K562 (cell line): ENCODE results near the gene CHDH.

ENCODE experiments used
- CEBPG ChIP-seq, 3 experiments: fragments of 200-800 bp in 1 of 3; sonication (Bioruptor generic) in 1 of 3; sonication (generic) in 1 of 3; formaldehyde crosslinking in 1 of 3; IDR thresholded peaks in 2 of 3; conservative IDR thresholded peaks in 1 of 3; 2 replicates each; pipeline versions ENCODE4 v1.6.1 to v1.8.0; 2016 to 2022; ENCODE audit warnings: missing compliant biosample characterization in 2 of 3, missing genetic modification characterization in 2 of 3, mild to moderate bottlenecking in 1 of 3, missing genetic modification reagents in 1 of 3
- GABPA ChIP-seq: fragments of 200-800 bp; sonication (Bioruptor generic); conservative IDR thresholded peaks from 2 replicates; pipeline ENCODE4 v1.6.1; 2016; ENCODE audit warnings: low read depth, missing genetic modification characterization, missing compliant biosample characterization
- POLR3A ChIP-seq: IDR thresholded peaks from 2 replicates; pipeline ENCODE4 v1.6.1; 2011; ENCODE audit warnings: borderline replicate concordance, mild to moderate bottlenecking, moderate library complexity; ENCODE audit not compliant: insufficient read length, insufficient read depth; ENCODE audit errors: extremely low read depth
- SMARCC2 ChIP-seq: fragments of 450-650 bp; IDR thresholded peaks from 2 replicates; pipeline ENCODE4 v1.6.1; 2017; ENCODE audit warnings: antibody characterized with exemption, moderate library complexity, mild to moderate bottlenecking, low read depth

DNA sequence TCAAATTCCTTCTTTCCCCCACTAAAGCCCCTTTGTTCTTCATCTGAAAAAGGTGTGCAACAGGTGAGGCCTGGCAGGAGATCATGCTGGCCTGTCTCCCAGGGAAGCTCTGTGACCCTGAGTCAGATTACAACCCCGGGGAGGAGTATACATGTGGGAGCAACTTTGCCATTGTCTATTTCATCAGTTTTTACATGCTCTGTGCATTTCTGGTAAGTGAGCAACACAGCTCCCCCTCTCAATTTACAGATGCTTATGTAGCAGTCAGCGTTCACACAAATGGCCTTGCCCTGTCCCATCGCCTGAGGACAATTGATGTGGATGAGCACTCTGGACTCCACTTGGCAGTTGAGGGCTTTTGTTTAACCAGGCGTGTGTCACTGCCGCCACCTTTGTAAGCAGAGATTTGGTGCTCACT lies 70.4 kb downstream of the CHDH start:
- TF ChIP-seq CEBPG (CRISPR knock-in tag; IDR thresholded peaks at IDR 0.05) (no peak), CEBPG (tag; conservative IDR thresholded peaks at IDR 0.05 in 1 of 2, IDR thresholded peaks at IDR 0.05 in 1 of 2) (no peak), POLR3A (no peak), SMARCC2 (no peak), GABPA (tag) (no peak)
